HEK293 (cell line): ENCODE measurements around the gene SYS1.
A peak's percentile ranks its signal among the peaks of the same experiment; 100 is the strongest.

Experiments
- BCL11B ChIP-seq: fragments of 450-650 bp; formaldehyde crosslinking; IDR thresholded peaks from 2 replicates; pipeline ENCODE4 v1.5.1; 2016; ENCODE audit warnings: low read depth, missing biosample characterization, missing genetic modification characterization
- KLF16 ChIP-seq: fragments of 450-650 bp; formaldehyde crosslinking; IDR thresholded peaks from 2 replicates; pipeline ENCODE4 v1.5.1; 2017; ENCODE audit warnings: missing biosample characterization, missing genetic modification characterization
- MZF1 ChIP-seq: fragments of 450-650 bp; formaldehyde crosslinking; IDR thresholded peaks from 2 replicates; pipeline ENCODE4 v1.5.1; 2017; ENCODE audit warnings: missing biosample characterization, missing genetic modification characterization, borderline replicate concordance
- PRDM1 ChIP-seq: fragments of 450-650 bp; formaldehyde crosslinking; IDR thresholded peaks from 2 replicates; pipeline ENCODE4; 2016; ENCODE audit warnings: missing biosample characterization, missing genetic modification characterization
- RBAK ChIP-seq: fragments of 450-650 bp; formaldehyde crosslinking; IDR thresholded peaks from 2 replicates; pipeline ENCODE4 v1.5.1; 2016; ENCODE audit warnings: missing biosample characterization, missing genetic modification characterization
- ZBTB48 ChIP-seq: fragments of 450-650 bp; formaldehyde crosslinking; IDR thresholded peaks from 2 replicates; pipeline ENCODE4 v1.5.1; 2016; ENCODE audit warnings: missing biosample characterization, missing genetic modification characterization
- ZFHX2 ChIP-seq: fragments of 450-650 bp; formaldehyde crosslinking; conservative IDR thresholded peaks from 2 replicates; pipeline ENCODE4 v1.5.1; 2016; ENCODE audit warnings: missing biosample characterization, missing genetic modification characterization
- ZNF10 ChIP-seq: fragments of 450-650 bp; formaldehyde crosslinking; IDR thresholded peaks from 2 replicates; pipeline ENCODE4 v1.5.1; 2017; ENCODE audit warnings: missing biosample characterization, missing genetic modification characterization
- ZNF133 ChIP-seq: fragments of 450-650 bp; formaldehyde crosslinking; IDR thresholded peaks from 2 replicates; pipeline ENCODE4 v1.5.1; 2016; ENCODE audit warnings: missing biosample characterization, missing genetic modification characterization
- ZNF140 ChIP-seq: fragments of 450-650 bp; formaldehyde crosslinking; IDR thresholded peaks from 2 replicates; pipeline ENCODE4 v1.5.1; 2016; ENCODE audit warnings: missing biosample characterization, missing genetic modification characterization
- ZNF169 ChIP-seq: fragments of 450-650 bp; formaldehyde crosslinking; IDR thresholded peaks from 2 replicates; pipeline ENCODE4 v1.5.1; 2016; ENCODE audit warnings: missing biosample characterization, missing genetic modification characterization
- ZNF221 ChIP-seq: fragments of 450-650 bp; formaldehyde crosslinking; IDR thresholded peaks from 2 replicates; pipeline ENCODE4 v1.5.1; 2017; ENCODE audit warnings: missing biosample characterization, missing genetic modification characterization, borderline replicate concordance
- ZNF292 ChIP-seq: fragments of 450-650 bp; formaldehyde crosslinking; IDR thresholded peaks from 2 replicates; pipeline ENCODE4 v1.5.1; 2016; ENCODE audit warnings: low read depth, missing biosample characterization, missing genetic modification characterization, borderline replicate concordance
- ZNF473 ChIP-seq: fragments of 450-650 bp; formaldehyde crosslinking; IDR thresholded peaks from 2 replicates; pipeline ENCODE4 v1.5.1; 2017; ENCODE audit warnings: missing biosample characterization, missing genetic modification characterization
- ZNF654 ChIP-seq: fragments of 450-650 bp; formaldehyde crosslinking; IDR thresholded peaks from 2 replicates; pipeline ENCODE4 v1.5.1; 2016; ENCODE audit warnings: low read depth, missing biosample characterization, missing genetic modification characterization
- ZNF677 ChIP-seq: fragments of 450-650 bp; IDR thresholded peaks from 2 replicates; pipeline ENCODE4 v1.5.0; 2018; ENCODE audit warnings: missing biosample characterization, mild to moderate bottlenecking, missing genetic modification characterization, moderate library complexity
- ZNF701 ChIP-seq: fragments of 450-650 bp; formaldehyde crosslinking; IDR thresholded peaks from 2 replicates; pipeline ENCODE4 v1.5.1; 2016; ENCODE audit warnings: missing biosample characterization, missing genetic modification characterization
- ZNF768 ChIP-seq: fragments of 450-650 bp; formaldehyde crosslinking; IDR thresholded peaks from 2 replicates; pipeline ENCODE4 v1.5.1; 2018; ENCODE audit warnings: missing biosample characterization, mild to moderate bottlenecking, missing genetic modification characterization
- ZNF777 ChIP-seq: fragments of 450-650 bp; formaldehyde crosslinking; IDR thresholded peaks from 2 replicates; pipeline ENCODE4 v1.5.1; 2017; ENCODE audit warnings: missing biosample characterization, missing genetic modification characterization, borderline replicate concordance
- TF ChIP-seq, protein P1 (sequence below): fragments of 450-650 bp; formaldehyde crosslinking; IDR thresholded peaks from 2 replicates; pipeline ENCODE4 v1.5.1; 2016; ENCODE audit warnings: missing biosample characterization, missing genetic modification characterization
- TF ChIP-seq, protein P2 (sequence below): fragments of 450-650 bp; formaldehyde crosslinking; IDR thresholded peaks from 2 replicates; pipeline ENCODE4 v1.5.1; 2016; ENCODE audit warnings: missing biosample characterization, missing genetic modification characterization
- TF ChIP-seq, protein P3 (sequence below): fragments of 450-650 bp; formaldehyde crosslinking; IDR thresholded peaks from 2 replicates; pipeline ENCODE4; 2016; ENCODE audit warnings: missing biosample characterization, missing genetic modification characterization
- TF ChIP-seq, protein P4 (sequence below): fragments of 450-650 bp; formaldehyde crosslinking; IDR thresholded peaks from 2 replicates; pipeline ENCODE4 v1.5.1; 2016; ENCODE audit warnings: missing biosample characterization, missing genetic modification characterization
- TF ChIP-seq, protein P5 (sequence below): fragments of 450-650 bp; formaldehyde crosslinking; IDR thresholded peaks from 2 replicates; pipeline ENCODE4 v1.5.1; 2016; ENCODE audit warnings: missing biosample characterization, missing genetic modification characterization
- TF ChIP-seq, protein P6 (sequence below): fragments of 450-650 bp; formaldehyde crosslinking; IDR thresholded peaks from 2 replicates; pipeline ENCODE4 v1.5.1; 2016; ENCODE audit warnings: missing biosample characterization, missing genetic modification characterization
- TF ChIP-seq, protein P7 (sequence below): fragments of 450-650 bp; formaldehyde crosslinking; IDR thresholded peaks from 2 replicates; pipeline ENCODE4 v1.5.1; 2016; ENCODE audit warnings: missing biosample characterization, missing genetic modification characterization
- TF ChIP-seq, protein P8 (sequence below): fragments of 450-650 bp; formaldehyde crosslinking; IDR thresholded peaks from 2 replicates; pipeline ENCODE4 v1.5.1; 2016; ENCODE audit warnings: missing biosample characterization, missing genetic modification characterization

Gene SYS1

DNA sequence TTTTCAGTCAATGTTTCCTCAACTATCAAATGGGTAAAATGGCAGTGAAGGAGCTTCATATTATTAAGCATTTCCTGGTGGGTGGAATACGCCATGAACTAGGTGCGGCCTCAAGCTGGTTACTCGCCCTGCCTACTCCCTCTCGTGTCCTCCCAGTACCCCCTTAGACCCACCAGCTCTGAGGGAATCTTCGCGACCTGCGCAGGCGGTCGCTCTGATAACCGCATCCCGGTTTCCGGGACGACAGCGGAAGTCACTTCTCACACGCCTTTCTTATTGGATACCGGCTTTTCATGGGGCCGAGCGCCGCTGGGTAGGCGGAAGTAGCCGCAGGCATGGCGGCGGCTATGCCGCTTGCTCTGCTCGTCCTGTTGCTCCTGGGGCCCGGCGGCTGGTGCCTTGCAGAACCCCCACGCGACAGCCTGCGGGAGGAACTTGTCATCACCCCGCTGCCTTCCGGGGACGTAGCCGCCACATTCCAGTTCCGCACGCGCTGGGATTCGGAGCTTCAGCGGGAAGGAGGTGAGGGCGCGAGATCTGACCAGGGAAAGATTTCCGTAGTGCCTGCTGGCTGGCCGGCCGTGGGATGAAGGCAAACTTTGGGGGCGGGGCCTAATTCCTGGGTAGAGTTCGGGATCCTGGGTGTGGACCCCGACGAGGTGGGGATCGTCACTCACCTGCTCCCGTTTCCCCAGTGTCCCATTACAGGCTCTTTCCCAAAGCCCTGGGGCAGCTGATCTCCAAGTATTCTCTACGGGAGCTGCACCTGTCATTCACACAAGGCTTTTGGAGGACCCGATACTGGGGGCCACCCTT, 53.1 kb downstream of the SYS1 start, which contains the start of gene PIGT (continued):
- TF ChIP-seq, protein P1, sequence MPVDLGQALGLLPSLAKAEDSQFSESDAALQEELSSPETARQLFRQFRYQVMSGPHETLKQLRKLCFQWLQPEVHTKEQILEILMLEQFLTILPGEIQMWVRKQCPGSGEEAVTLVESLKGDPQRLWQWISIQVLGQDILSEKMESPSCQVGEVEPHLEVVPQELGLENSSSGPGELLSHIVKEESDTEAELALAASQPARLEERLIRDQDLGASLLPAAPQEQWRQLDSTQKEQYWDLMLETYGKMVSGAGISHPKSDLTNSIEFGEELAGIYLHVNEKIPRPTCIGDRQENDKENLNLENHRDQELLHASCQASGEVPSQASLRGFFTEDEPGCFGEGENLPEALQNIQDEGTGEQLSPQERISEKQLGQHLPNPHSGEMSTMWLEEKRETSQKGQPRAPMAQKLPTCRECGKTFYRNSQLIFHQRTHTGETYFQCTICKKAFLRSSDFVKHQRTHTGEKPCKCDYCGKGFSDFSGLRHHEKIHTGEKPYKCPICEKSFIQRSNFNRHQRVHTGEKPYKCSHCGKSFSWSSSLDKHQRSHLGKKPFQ (tag by site-specific recombination): no peak
- TF ChIP-seq ZNF701 (tag by site-specific recombination) (no peak), ZNF654 (tag by site-specific recombination) (no peak), PRDM1 (tag by site-specific recombination) (no peak), RBAK (tag by site-specific recombination) (no peak), ZNF677 (tag by site-specific recombination) (no peak), ZFHX2 (tag by site-specific recombination) (peak; percentile 60), ZNF473 (tag by site-specific recombination) (no peak), ZNF10 (tag by site-specific recombination) (no peak), ZNF169 (tag by site-specific recombination) (no peak), MZF1 (no peak), ZNF777 (tag by site-specific recombination) (no peak), KLF16 (tag by site-specific recombination) (peak; percentile 81), ZNF133 (tag by site-specific recombination) (no peak), ZNF221 (no peak), ZNF140 (tag by site-specific recombination) (no peak), ZNF768 (tag by site-specific recombination) (no peak), BCL11B (tag by site-specific recombination) (no peak), ZNF292 (no peak), ZBTB48 (tag by site-specific recombination) (no peak)
- TF ChIP-seq, protein P2, sequence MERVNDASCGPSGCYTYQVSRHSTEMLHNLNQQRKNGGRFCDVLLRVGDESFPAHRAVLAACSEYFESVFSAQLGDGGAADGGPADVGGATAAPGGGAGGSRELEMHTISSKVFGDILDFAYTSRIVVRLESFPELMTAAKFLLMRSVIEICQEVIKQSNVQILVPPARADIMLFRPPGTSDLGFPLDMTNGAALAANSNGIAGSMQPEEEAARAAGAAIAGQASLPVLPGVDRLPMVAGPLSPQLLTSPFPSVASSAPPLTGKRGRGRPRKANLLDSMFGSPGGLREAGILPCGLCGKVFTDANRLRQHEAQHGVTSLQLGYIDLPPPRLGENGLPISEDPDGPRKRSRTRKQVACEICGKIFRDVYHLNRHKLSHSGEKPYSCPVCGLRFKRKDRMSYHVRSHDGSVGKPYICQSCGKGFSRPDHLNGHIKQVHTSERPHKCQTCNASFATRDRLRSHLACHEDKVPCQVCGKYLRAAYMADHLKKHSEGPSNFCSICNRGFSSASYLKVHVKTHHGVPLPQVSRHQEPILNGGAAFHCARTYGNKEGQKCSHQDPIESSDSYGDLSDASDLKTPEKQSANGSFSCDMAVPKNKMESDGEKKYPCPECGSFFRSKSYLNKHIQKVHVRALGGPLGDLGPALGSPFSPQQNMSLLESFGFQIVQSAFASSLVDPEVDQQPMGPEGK (tag by site-specific recombination): no peak
- TF ChIP-seq, protein P3, sequence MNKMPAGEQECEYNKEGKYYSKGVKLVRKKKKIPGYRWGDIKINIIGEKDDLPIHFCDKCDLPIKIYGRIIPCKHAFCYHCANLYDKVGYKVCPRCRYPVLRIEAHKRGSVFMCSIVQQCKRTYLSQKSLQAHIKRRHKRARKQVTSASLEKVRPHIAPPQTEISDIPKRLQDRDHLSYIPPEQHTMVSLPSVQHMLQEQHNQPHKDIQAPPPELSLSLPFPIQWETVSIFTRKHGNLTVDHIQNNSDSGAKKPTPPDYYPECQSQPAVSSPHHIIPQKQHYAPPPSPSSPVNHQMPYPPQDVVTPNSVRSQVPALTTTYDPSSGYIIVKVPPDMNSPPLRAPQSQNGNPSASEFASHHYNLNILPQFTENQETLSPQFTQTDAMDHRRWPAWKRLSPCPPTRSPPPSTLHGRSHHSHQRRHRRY (tag by site-specific recombination): no peak
- TF ChIP-seq, protein P4, sequence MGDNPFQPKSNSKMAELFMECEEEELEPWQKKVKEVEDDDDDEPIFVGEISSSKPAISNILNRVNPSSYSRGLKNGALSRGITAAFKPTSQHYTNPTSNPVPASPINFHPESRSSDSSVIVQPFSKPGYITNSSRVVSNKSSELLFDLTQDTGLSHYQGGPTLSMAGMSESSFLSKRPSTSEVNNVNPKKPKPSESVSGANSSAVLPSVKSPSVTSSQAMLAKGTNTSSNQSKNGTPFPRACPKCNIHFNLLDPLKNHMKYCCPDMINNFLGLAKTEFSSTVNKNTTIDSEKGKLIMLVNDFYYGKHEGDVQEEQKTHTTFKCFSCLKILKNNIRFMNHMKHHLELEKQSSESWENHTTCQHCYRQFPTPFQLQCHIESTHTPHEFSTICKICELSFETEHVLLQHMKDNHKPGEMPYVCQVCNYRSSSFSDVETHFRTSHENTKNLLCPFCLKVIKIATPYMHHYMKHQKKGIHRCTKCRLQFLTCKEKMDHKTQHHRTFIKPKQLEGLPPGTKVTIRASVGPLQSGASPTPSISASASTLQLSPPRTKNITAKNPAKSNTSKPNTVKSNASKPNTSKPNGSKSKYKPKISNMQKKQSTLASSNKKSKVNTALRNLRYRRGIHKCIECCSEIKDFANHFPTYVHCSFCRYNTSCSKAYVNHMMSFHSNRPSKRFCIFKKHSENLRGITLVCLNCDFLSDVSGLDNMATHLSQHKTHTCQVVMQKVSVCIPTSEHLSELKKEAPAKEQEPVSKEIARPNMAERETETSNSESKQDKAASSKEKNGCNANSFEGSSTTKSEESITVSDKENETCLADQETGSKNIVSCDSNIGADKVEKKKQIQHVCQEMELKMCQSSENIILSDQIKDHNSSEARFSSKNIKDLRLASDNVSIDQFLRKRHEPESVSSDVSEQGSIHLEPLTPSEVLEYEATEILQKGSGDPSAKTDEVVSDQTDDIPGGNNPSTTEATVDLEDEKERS (tag by site-specific recombination): no peak
- TF ChIP-seq, protein P5, sequence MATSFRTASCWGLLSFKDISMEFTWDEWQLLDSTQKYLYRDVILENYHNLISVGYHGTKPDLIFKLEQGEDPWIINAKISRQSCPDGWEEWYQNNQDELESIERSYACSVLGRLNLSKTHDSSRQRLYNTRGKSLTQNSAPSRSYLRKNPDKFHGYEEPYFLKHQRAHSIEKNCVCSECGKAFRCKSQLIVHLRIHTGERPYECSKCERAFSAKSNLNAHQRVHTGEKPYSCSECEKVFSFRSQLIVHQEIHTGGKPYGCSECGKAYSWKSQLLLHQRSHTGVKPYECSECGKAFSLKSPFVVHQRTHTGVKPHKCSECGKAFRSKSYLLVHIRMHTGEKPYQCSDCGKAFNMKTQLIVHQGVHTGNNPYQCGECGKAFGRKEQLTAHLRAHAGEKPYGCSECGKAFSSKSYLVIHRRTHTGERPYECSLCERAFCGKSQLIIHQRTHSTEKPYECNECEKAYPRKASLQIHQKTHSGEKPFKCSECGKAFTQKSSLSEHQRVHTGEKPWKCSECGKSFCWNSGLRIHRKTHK (tag by site-specific recombination): no peak
- TF ChIP-seq, protein P6, sequence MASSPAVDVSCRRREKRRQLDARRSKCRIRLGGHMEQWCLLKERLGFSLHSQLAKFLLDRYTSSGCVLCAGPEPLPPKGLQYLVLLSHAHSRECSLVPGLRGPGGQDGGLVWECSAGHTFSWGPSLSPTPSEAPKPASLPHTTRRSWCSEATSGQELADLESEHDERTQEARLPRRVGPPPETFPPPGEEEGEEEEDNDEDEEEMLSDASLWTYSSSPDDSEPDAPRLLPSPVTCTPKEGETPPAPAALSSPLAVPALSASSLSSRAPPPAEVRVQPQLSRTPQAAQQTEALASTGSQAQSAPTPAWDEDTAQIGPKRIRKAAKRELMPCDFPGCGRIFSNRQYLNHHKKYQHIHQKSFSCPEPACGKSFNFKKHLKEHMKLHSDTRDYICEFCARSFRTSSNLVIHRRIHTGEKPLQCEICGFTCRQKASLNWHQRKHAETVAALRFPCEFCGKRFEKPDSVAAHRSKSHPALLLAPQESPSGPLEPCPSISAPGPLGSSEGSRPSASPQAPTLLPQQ: peak; percentile 53; the same call in 1 of the 2 replicates
- TF ChIP-seq, protein P7, sequence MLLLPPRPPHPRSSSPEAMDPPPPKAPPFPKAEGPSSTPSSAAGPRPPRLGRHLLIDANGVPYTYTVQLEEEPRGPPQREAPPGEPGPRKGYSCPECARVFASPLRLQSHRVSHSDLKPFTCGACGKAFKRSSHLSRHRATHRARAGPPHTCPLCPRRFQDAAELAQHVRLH: no peak
- TF ChIP-seq, protein P8, sequence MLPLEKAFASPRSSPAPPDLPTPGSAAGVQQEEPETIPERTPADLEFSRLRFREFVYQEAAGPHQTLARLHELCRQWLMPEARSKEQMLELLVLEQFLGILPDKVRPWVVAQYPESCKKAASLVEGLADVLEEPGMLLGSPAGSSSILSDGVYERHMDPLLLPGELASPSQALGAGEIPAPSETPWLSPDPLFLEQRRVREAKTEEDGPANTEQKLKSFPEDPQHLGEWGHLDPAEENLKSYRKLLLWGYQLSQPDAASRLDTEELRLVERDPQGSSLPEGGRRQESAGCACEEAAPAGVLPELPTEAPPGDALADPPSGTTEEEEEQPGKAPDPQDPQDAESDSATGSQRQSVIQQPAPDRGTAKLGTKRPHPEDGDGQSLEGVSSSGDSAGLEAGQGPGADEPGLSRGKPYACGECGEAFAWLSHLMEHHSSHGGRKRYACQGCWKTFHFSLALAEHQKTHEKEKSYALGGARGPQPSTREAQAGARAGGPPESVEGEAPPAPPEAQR (tag by site-specific recombination): no peak
